H1 (cell line): ENCODE measurements around the gene PTPRG. TPM values are rescaled to one million over a fixed set of nuclear protein-coding genes. Genes with fewer than 3 reads are reported as not detected.

Source experiments
- JUND ChIP-seq: IDR thresholded peaks from 2 replicates; pipeline ENCODE4 v1.6.1; 2011; ENCODE audit warnings: mild to moderate bottlenecking, improper control_type of control experiment, low read length
- KDM4A ChIP-seq: IDR thresholded peaks from one replicate; pipeline ENCODE4 v1.7.1; 2012; ENCODE audit warnings: low read depth, mild to moderate bottlenecking, moderate library complexity, low read length, inconsistent platforms; ENCODE audit not compliant: severe bottlenecking
- MAFK ChIP-seq: IDR thresholded peaks from 2 replicates; pipeline ENCODE4 v1.6.1; 2012; ENCODE audit warnings: low read depth, mild to moderate bottlenecking, improper control_type of control experiment, low read length
- RXRA ChIP-seq: IDR thresholded peaks from 2 replicates; pipeline ENCODE4 v1.6.1; 2011; ENCODE audit warnings: low read depth, mild to moderate bottlenecking, low read length, moderate library complexity; ENCODE audit not compliant: insufficient read depth
- SAP30 ChIP-seq: fragments of 300-600 bp; sonication (generic); IDR thresholded peaks from 2 replicates; pipeline ENCODE4 v1.7.1; 2012; ENCODE audit warnings: low read length, moderate library complexity, mild to moderate bottlenecking, inconsistent platforms; ENCODE audit not compliant: insufficient read depth, insufficient replicate concordance
- TBP ChIP-seq: IDR thresholded peaks from 2 replicates; pipeline ENCODE4 v1.6.1; 2011; ENCODE audit warnings: low read depth, low read length, improper control_type of control experiment
- YY1 ChIP-seq: IDR thresholded peaks from 2 replicates; pipeline ENCODE4 v1.6.1; 2011; ENCODE audit warnings: low read depth, mild to moderate bottlenecking, low read length
- ZNF274 ChIP-seq: IDR thresholded peaks from 2 replicates; pipeline ENCODE4 v1.7.0; 2012; ENCODE audit warnings: low read length, borderline replicate concordance; ENCODE audit errors: extremely low read depth
- polyA plus RNA-seq, 7 experiments: library from polyadenylated mRNA; depleted of rRNA in 3 of 7; stranded (reverse) in 5 of 7; unstranded in 2 of 7; fragments of >200 nt in 5 of 7; fragments of 200-250 nt in 2 of 7; gene quantifications; 1 replicate in 5 of 7; 2 replicates in 1 of 7; 4 replicates in 1 of 7; pipeline versions ENCODE4 v1.2.1 to v1.2.3, GENCODE V29; 2011 to 2013; ENCODE audit warnings: missing spikeins in 2 of 7, mixed read lengths in 2 of 7
- total RNA-seq: library from RNA; stranded (reverse); fragmentation: NEBNext Ultra II Directional; extraction: Animal tissue kit (Norgen Biotek cat#: 25700); gene quantifications from 2 replicates; pipeline ENCODE4 v1.2.1, GENCODE V29; 2021
- TF ChIP-seq, protein P1 (sequence below): fragments of 300-600 bp; sonication (generic); IDR thresholded peaks from 2 replicates; pipeline ENCODE4 v1.7.1; 2012; ENCODE audit warnings: low read length, moderate library complexity, mild to moderate bottlenecking, inconsistent platforms; ENCODE audit not compliant: insufficient replicate concordance
- TF ChIP-seq, protein P2 (sequence below): IDR thresholded peaks from 2 replicates; pipeline ENCODE4 v1.6.1; 2012; ENCODE audit warnings: inconsistent platforms

The PTPRG gene
- total and polyA plus RNA-seq, 2 of the 8 experiments (the other 6 are each of a cell fraction or from before 2014, with no cell fraction given) = 23.3 to 96.2 TPM

DNA sequence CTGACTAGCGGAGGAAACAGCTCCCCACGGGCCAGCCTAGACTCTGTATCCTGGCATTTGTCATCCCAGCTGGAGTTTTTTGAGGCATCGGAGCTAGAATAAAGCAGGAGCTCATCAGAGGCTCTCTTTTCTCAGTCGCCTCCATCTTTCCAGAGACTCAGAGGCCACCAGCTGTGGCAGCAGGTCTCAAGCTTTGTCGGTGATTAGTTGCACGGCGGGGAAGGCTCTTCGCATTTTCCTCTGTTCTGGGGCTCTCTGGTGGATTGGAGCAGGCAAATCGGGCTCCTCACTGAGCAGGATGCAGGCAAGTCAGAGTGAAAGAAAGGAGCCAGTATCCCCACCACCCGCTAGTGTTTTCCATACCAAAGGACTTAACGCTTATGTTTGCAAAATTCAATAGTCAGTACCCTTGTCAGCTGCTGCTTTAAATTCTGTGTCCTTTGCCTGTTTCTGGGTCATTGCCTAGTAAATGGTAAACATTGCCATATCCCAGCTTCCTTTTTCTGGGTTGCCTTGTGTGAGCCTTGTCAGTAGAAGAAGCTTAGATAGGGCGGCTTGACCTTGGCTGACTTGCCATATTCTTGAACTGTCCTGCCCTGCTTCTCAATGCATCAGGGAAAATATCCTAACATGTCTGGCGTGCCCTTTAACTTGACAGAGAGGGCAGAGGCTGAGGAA lies 127.1 kb downstream of the PTPRG start (continued):
- TF ChIP-seq, protein P1, sequence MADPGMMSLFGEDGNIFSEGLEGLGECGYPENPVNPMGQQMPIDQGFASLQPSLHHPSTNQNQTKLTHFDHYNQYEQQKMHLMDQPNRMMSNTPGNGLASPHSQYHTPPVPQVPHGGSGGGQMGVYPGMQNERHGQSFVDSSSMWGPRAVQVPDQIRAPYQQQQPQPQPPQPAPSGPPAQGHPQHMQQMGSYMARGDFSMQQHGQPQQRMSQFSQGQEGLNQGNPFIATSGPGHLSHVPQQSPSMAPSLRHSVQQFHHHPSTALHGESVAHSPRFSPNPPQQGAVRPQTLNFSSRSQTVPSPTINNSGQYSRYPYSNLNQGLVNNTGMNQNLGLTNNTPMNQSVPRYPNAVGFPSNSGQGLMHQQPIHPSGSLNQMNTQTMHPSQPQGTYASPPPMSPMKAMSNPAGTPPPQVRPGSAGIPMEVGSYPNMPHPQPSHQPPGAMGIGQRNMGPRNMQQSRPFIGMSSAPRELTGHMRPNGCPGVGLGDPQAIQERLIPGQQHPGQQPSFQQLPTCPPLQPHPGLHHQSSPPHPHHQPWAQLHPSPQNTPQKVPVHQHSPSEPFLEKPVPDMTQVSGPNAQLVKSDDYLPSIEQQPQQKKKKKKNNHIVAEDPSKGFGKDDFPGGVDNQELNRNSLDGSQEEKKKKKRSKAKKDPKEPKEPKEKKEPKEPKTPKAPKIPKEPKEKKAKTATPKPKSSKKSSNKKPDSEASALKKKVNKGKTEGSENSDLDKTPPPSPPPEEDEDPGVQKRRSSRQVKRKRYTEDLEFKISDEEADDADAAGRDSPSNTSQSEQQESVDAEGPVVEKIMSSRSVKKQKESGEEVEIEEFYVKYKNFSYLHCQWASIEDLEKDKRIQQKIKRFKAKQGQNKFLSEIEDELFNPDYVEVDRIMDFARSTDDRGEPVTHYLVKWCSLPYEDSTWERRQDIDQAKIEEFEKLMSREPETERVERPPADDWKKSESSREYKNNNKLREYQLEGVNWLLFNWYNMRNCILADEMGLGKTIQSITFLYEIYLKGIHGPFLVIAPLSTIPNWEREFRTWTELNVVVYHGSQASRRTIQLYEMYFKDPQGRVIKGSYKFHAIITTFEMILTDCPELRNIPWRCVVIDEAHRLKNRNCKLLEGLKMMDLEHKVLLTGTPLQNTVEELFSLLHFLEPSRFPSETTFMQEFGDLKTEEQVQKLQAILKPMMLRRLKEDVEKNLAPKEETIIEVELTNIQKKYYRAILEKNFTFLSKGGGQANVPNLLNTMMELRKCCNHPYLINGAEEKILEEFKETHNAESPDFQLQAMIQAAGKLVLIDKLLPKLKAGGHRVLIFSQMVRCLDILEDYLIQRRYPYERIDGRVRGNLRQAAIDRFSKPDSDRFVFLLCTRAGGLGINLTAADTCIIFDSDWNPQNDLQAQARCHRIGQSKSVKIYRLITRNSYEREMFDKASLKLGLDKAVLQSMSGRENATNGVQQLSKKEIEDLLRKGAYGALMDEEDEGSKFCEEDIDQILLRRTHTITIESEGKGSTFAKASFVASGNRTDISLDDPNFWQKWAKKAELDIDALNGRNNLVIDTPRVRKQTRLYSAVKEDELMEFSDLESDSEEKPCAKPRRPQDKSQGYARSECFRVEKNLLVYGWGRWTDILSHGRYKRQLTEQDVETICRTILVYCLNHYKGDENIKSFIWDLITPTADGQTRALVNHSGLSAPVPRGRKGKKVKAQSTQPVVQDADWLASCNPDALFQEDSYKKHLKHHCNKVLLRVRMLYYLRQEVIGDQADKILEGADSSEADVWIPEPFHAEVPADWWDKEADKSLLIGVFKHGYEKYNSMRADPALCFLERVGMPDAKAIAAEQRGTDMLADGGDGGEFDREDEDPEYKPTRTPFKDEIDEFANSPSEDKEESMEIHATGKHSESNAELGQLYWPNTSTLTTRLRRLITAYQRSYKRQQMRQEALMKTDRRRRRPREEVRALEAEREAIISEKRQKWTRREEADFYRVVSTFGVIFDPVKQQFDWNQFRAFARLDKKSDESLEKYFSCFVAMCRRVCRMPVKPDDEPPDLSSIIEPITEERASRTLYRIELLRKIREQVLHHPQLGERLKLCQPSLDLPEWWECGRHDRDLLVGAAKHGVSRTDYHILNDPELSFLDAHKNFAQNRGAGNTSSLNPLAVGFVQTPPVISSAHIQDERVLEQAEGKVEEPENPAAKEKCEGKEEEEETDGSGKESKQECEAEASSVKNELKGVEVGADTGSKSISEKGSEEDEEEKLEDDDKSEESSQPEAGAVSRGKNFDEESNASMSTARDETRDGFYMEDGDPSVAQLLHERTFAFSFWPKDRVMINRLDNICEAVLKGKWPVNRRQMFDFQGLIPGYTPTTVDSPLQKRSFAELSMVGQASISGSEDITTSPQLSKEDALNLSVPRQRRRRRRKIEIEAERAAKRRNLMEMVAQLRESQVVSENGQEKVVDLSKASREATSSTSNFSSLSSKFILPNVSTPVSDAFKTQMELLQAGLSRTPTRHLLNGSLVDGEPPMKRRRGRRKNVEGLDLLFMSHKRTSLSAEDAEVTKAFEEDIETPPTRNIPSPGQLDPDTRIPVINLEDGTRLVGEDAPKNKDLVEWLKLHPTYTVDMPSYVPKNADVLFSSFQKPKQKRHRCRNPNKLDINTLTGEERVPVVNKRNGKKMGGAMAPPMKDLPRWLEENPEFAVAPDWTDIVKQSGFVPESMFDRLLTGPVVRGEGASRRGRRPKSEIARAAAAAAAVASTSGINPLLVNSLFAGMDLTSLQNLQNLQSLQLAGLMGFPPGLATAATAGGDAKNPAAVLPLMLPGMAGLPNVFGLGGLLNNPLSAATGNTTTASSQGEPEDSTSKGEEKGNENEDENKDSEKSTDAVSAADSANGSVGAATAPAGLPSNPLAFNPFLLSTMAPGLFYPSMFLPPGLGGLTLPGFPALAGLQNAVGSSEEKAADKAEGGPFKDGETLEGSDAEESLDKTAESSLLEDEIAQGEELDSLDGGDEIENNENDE = peak; percentile 33
- no peak; the same call in 1 of the 2 replicates for TF ChIP-seq TBP
- TF ChIP-seq MAFK = no peak
- TF ChIP-seq JUND = no peak
- peak; percentile 90 for TF ChIP-seq YY1
- no peak for TF ChIP-seq KDM4A
- TF ChIP-seq ZNF274 = no peak
- TF ChIP-seq RXRA = no peak
- TF ChIP-seq SAP30 = peak; percentile 40
- TF ChIP-seq, protein P2, sequence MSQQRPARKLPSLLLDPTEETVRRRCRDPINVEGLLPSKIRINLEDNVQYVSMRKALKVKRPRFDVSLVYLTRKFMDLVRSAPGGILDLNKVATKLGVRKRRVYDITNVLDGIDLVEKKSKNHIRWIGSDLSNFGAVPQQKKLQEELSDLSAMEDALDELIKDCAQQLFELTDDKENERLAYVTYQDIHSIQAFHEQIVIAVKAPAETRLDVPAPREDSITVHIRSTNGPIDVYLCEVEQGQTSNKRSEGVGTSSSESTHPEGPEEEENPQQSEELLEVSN = 0 out of 2 replicates have a peak, but pooled peaks have one; percentile 16
